Neural progenitor cell (in vitro differentiated cells): ENCODE data around the gene ADGRG4. TPM values are rescaled to one million over a fixed set of nuclear protein-coding genes. Genes with fewer than 3 reads are reported as not detected.

ENCODE experiments used
- DNase-seq: peaks from one replicate; pipeline ENCODE4 v3.0.0-alpha.2; 2016; ENCODE audit warnings: low spot score
- H2AFZ ChIP-seq: fragments of 200-600 bp; sonication (generic); replicated peaks from 2 replicates; pipeline ENCODE4 v1.6.1; 2016; ENCODE audit warnings: antibody characterized with exemption
- H3F3A ChIP-seq: fragments of 200-600 bp; sonication (generic); 2 replicates; pipeline ENCODE4 v1.6.1; 2016; ENCODE audit warnings: antibody characterized with exemption, low read depth
- H3K27ac ChIP-seq: fragments of 200-600 bp; sonication (generic); 2 replicates; pipeline ENCODE4 v1.5.1; 2016; ENCODE audit warnings: mild to moderate bottlenecking
- H3K27me3 ChIP-seq: fragments of 200-600 bp; sonication (generic); 2 replicates; pipeline ENCODE4 v1.6.1; 2016; ENCODE audit warnings: mild to moderate bottlenecking, moderate library complexity
- H3K36me3 ChIP-seq: fragments of 200-600 bp; sonication (generic); 2 replicates; pipeline ENCODE4 v1.5.1; 2016
- H3K4me1 ChIP-seq: fragments of 200-600 bp; sonication (generic); 2 replicates; pipeline ENCODE4 v1.6.1; 2016; ENCODE audit warnings: mixed run types
- H3K4me2 ChIP-seq: fragments of 200-600 bp; sonication (generic); 2 replicates; pipeline ENCODE4 v1.6.1; 2016
- H3K4me3 ChIP-seq: fragments of 200-600 bp; sonication (generic); 2 replicates; pipeline ENCODE4 v1.5.1; 2016
- H3K79me2 ChIP-seq: fragments of 200-600 bp; sonication (generic); 2 replicates; pipeline ENCODE4 v1.6.1; 2016; ENCODE audit warnings: low read depth
- H3K9ac ChIP-seq: fragments of 200-600 bp; sonication (generic); 2 replicates; pipeline ENCODE4 v1.6.1; 2016
- H3K9me3 ChIP-seq: fragments of 200-600 bp; sonication (generic); 2 replicates; pipeline ENCODE4 v1.5.1; 2016; ENCODE audit warnings: low read depth
- H4K20me1 ChIP-seq: fragments of 200-600 bp; sonication (generic); 2 replicates; pipeline ENCODE4 v1.6.1; 2016; ENCODE audit warnings: low read depth
- H3K27ac Mint-ChIP-seq: 3 replicates; pipeline ENCODE4 v1.8.0; 2021; ENCODE audit warnings: mixed read lengths
- H3K27me3 Mint-ChIP-seq: 2 replicates; pipeline ENCODE4 v1.8.0; 2022; ENCODE audit warnings: low read depth, mild to moderate bottlenecking, inconsistent platforms, moderate library complexity, mixed read lengths; ENCODE audit not compliant: insufficient read depth
- H3K36me3 Mint-ChIP-seq: 3 replicates; pipeline ENCODE4 v1.8.0; 2021; ENCODE audit warnings: mixed read lengths
- H3K4me1 Mint-ChIP-seq: 3 replicates; pipeline ENCODE4 v1.8.0; 2021; ENCODE audit warnings: mixed read lengths
- H3K4me3 Mint-ChIP-seq: 3 replicates; pipeline ENCODE4 v1.8.0; 2021; ENCODE audit warnings: mild to moderate bottlenecking, moderate library complexity, mixed read lengths
- H3K9me3 Mint-ChIP-seq: 3 replicates; pipeline ENCODE4 v1.8.0; 2020; ENCODE audit warnings: mixed read lengths
- CTCF ChIP-seq: fragments of 200-600 bp; sonication (generic); IDR thresholded peaks from 2 replicates; pipeline ENCODE4 v1.5.1; 2017; ENCODE audit warnings: antibody characterized with exemption, mild to moderate bottlenecking
- EZH2 ChIP-seq: fragments of 200-600 bp; sonication (generic); IDR thresholded peaks from 2 replicates; pipeline ENCODE4 v1.6.1; 2017; ENCODE audit warnings: antibody characterized with exemption, mild to moderate bottlenecking, moderate library complexity
- EZH2phosphoT487 ChIP-seq: fragments of 200-600 bp; sonication (generic); IDR thresholded peaks from 2 replicates; pipeline ENCODE4 v1.6.1; 2017; ENCODE audit warnings: antibody characterized with exemption
- total RNA-seq: library from RNA; depleted of rRNA; stranded (reverse); fragments of >200 nt; gene quantifications from 2 replicates; pipeline ENCODE4 v1.2.3, GENCODE V29; 2015; ENCODE audit warnings: low replicate concordance

Gene ADGRG4
- total RNA-seq, 1 donor from 2014 or later = not detected

- Histone ChIP-seq H3F3A (no peaks in the 10 kb centered on the region), H3K4me1 (no peaks in the 10 kb centered on the region), H3K4me3 (no peak overlapping the region), H3K9ac (no peak overlapping the region), H3K27me3 (no peaks in the 10 kb centered on the region), H3K4me2 (no peak overlapping the region), H3K79me2 (no peaks in the 10 kb centered on the region), H3K27ac (no peak overlapping the region), H3K9me3 (no peaks in the 10 kb centered on the region), H3K36me3 (no peaks in the 10 kb centered on the region), H2AFZ (no peak overlapping the region), H4K20me1 (no peaks in the 10 kb centered on the region)
- Mint-ChIP-seq H3K36me3 (no peaks in the 10 kb centered on the region), H3K4me3 (no peak overlapping the region), H3K9me3 (no peaks in the 10 kb centered on the region), H3K27ac (no peak overlapping the region), H3K4me1 (no peaks in the 10 kb centered on the region), H3K27me3 (peaks cover 2% of the 10 kb centered on the region)
- TF ChIP-seq EZH2 = no peak
- no peak for DNase-seq
These were observed 52.8 kb downstream of the ADGRG4 start for GRCh38 chrX:136353526-136354093.

- H3K27ac Mint-ChIP-seq = no peak overlapping the region
- peaks cover 2% of the 10 kb centered on the region for H3K27me3 Mint-ChIP-seq
- Histone ChIP-seq H3K27ac (no peak overlapping the region), H4K20me1 (no peaks in the 10 kb centered on the region), H3K4me1 (no peaks in the 10 kb centered on the region), H3F3A (no peaks in the 10 kb centered on the region), H2AFZ (no peak overlapping the region), H3K27me3 (no peaks in the 10 kb centered on the region), H3K9ac (no peak overlapping the region), H3K79me2 (no peaks in the 10 kb centered on the region), H3K4me3 (no peak overlapping the region), H3K36me3 (no peaks in the 10 kb centered on the region), H3K4me2 (no peak overlapping the region), H3K9me3 (peaks cover 4% of the 10 kb centered on the region)
- TF ChIP-seq EZH2 = no peak
- TF ChIP-seq EZH2phosphoT487 = no peak
- no peak for TF ChIP-seq CTCF
- H3K4me3 Mint-ChIP-seq = no peak overlapping the region
- no peaks in the 10 kb centered on the region for H3K9me3 Mint-ChIP-seq
- no peak for DNase-seq
- no peaks in the 10 kb centered on the region for H3K4me1 Mint-ChIP-seq
- no peaks in the 10 kb centered on the region for H3K36me3 Mint-ChIP-seq
These were observed 53.4 kb downstream of the ADGRG4 start for GRCh38 chrX:136354201-136354600.

- Histone ChIP-seq H3K4me3 (no peak overlapping the region), H3K27me3 (no peaks in the 10 kb centered on the region), H3K36me3 (no peaks in the 10 kb centered on the region), H3K9ac (no peak overlapping the region), H4K20me1 (no peaks in the 10 kb centered on the region), H3K4me2 (no peak overlapping the region), H3K9me3 (no peaks in the 10 kb centered on the region), H2AFZ (no peak overlapping the region), H3K4me1 (no peaks in the 10 kb centered on the region), H3K79me2 (no peaks in the 10 kb centered on the region), H3F3A (no peaks in the 10 kb centered on the region), H3K27ac (no peak overlapping the region)
- Mint-ChIP-seq H3K4me1 (no peaks in the 10 kb centered on the region), H3K27me3 (no peaks in the 10 kb centered on the region), H3K27ac (no peak overlapping the region), H3K9me3 (no peaks in the 10 kb centered on the region), H3K36me3 (no peaks in the 10 kb centered on the region), H3K4me3 (no peak overlapping the region)
- no peak for DNase-seq
- TF ChIP-seq EZH2 (no peak), EZH2phosphoT487 (no peak), CTCF (no peak)
These were observed 68.6 kb downstream of the ADGRG4 start for GRCh38 chrX:136369377-136369776.

- Mint-ChIP-seq H3K4me1 (no peaks in the 10 kb centered on the region), H3K4me3 (no peak overlapping the region), H3K27ac (no peak overlapping the region), H3K9me3 (peaks cover 16% of the 10 kb centered on the region), H3K27me3 (peaks cover 3% of the 10 kb centered on the region), H3K36me3 (no peaks in the 10 kb centered on the region)
- TF ChIP-seq CTCF = no peak
- TF ChIP-seq EZH2 = no peak
- no peak for TF ChIP-seq EZH2phosphoT487
- Histone ChIP-seq H3K79me2 (no peaks in the 10 kb centered on the region), H2AFZ (no peak overlapping the region), H3K9ac (no peak overlapping the region), H3K9me3 (no peaks in the 10 kb centered on the region), H3K4me3 (no peak overlapping the region), H3K36me3 (peaks cover 3% of the 10 kb centered on the region), H4K20me1 (no peaks in the 10 kb centered on the region), H3K27ac (no peak overlapping the region), H3K4me2 (no peak overlapping the region), H3K4me1 (no peaks in the 10 kb centered on the region), H3F3A (no peaks in the 10 kb centered on the region), H3K27me3 (no peaks in the 10 kb centered on the region)
- no peak for DNase-seq
These were observed 76.0 kb downstream of the ADGRG4 start for GRCh38 chrX:136376713-136377112.
